HG03469 (cell line): ENCODE measurements around the gene BMP2.
A peak's percentile ranks its signal among the peaks of the same experiment; 100 is the strongest.

Source experiments
- ATAC-seq: cut with Tn5 transposase; IDR thresholded peaks from one replicate; pipeline ENCODE4 v1.9.1; 2021; ENCODE audit warnings: mild to moderate bottlenecking, moderate library complexity, moderate number of reproducible peaks; ENCODE audit not compliant: unreplicated experiment

BMP2 gene

GRCh38 chr20:6828794-6829423, 61.4 kb downstream of the BMP2 start:
- peak; percentile 91 for ATAC-seq

GRCh38 chr20:6829510-6830116, 62.1 kb downstream of the BMP2 start:
- no peak for ATAC-seq
